IPS DF 6.9 (cell line): ENCODE data around the gene MUC12.
"Not testable (repeated sequence)": the region's sequence is repeated elsewhere in the genome, so short reads cannot be mapped to it uniquely, and the experiment has no call there.

Experiments used
- DNase-seq: peaks from one replicate; pipeline ENCODE4 v3.0.0-alpha.2; 2013; ENCODE audit warnings: low read depth, low spot score
- H3K27ac ChIP-seq: one replicate; pipeline ENCODE4 v1.5.1; 2013; ENCODE audit warnings: low read length, control low read depth
- H3K27me3 ChIP-seq: 2 replicates; pipeline ENCODE4 v1.6.1; 2013; ENCODE audit warnings: mild to moderate bottlenecking, low read length; ENCODE audit not compliant: control insufficient read depth, insufficient read depth
- H3K36me3 ChIP-seq: 2 replicates; pipeline ENCODE4 v1.6.1; 2013; ENCODE audit warnings: low read length; ENCODE audit not compliant: control insufficient read depth, insufficient read depth
- H3K4me1 ChIP-seq: 2 replicates; pipeline ENCODE4 v1.6.1; 2013; ENCODE audit warnings: low read length; ENCODE audit not compliant: control insufficient read depth, insufficient read depth
- H3K4me3 ChIP-seq: 2 replicates; pipeline ENCODE4 v1.5.1; 2013; ENCODE audit warnings: mild to moderate bottlenecking, low read length
- H3K9me3 ChIP-seq: 2 replicates; pipeline ENCODE4 v1.6.1; 2013; ENCODE audit warnings: low read length, inconsistent platforms; ENCODE audit not compliant: control insufficient read depth, insufficient read depth
- WGBS: extraction: QIAGEN DNeasy Blood & Tissue Kit; methylation state at CpG from one replicate; pipeline ENCODE4 v1.1.7; 2013; ENCODE audit warnings: mixed read lengths, missing lambda C conversion rate; ENCODE audit not compliant: insufficient read length, insufficient coverage; 5-methylcytosine and 5-hydroxymethylcytosine counted together

MUC12 gene

GRCh38 chr7:101059620-101059942 lies 90.2 kb downstream of the MUC12 start:
- Histone ChIP-seq H3K36me3 (no peaks in the 10 kb centered on the region), H3K27ac (no peak overlapping the region), H3K4me1 (no peaks in the 10 kb centered on the region), H3K27me3 (no peaks in the 10 kb centered on the region), H3K9me3 (no peaks in the 10 kb centered on the region), H3K4me3 (no peak overlapping the region)
- DNase-seq: no peak
- no CpG with 5 or more reads among the region's 9 CpGs for WGBS

DNA sequence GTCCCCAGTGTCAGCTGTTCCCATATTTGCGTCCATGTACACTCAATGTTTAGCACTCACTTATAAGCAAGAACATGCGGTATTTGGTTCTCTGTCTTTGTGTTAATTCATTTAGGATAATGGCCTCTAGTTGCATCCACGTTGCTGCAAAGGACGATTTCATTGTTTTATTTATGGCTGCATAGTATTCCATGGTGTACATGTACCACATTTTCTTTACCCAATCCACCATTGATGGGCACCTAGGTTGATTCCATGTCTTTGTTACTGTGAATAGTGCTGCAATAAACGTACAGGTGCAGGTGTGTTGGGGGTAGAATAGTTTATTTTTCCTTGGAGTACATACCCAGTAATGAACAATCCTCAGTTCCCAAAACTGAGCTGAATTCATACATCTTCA lies 91.6 kb downstream of the MUC12 start:
- Histone ChIP-seq H3K4me1 (0 out of 2 replicates have a peak, but pooled peaks cover under 1% of the 10 kb centered on the region), H3K9me3 (no peaks in the 10 kb centered on the region), H3K4me3 (no peak overlapping the region), H3K36me3 (no peaks in the 10 kb centered on the region), H3K27me3 (no peaks in the 10 kb centered on the region), H3K27ac (no peak overlapping the region)
- no peak for DNase-seq
- no CpG with 5 or more reads among the region's 5 CpGs for WGBS

DNA sequence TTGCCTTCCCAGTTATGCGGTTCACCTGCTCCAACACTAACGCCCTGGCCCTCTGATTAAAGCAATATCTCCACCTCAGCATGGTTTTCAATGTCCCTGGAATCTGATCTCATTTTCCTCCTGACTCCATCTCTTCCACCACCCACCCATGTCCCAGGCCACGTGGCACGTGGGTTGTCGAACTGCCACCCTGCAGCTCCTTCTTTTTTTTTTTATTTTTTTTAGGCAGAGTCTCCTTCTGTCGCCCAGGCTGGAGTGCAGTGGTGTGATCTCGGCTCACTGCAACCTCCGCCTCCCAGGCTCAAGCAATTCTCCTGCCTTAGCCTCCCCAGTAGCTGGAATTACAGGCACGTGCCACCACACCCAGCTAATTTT lies 94.8 kb downstream of the MUC12 start:
- no CpG with 5 or more reads among the region's 9 CpGs for WGBS
- not testable (repeated sequence) for DNase-seq, H3K4me3 ChIP-seq, H3K9me3 ChIP-seq, H3K27ac ChIP-seq, H3K36me3 ChIP-seq, H3K4me1 ChIP-seq, H3K27me3 ChIP-seq

- H3K4me1 ChIP-seq, H3K36me3 ChIP-seq, H3K27me3 ChIP-seq, H3K4me3 ChIP-seq, H3K9me3 ChIP-seq, H3K27ac ChIP-seq, DNase-seq: not testable (repeated sequence)
- no CpG with 5 or more reads among the region's 3 CpGs for WGBS
Observed at GRCh38 chr7:101065162-101065561, 95.8 kb downstream of the MUC12 start.

GRCh38 chr7:101066141-101066832 lies 96.9 kb downstream of the MUC12 start:
- Histone ChIP-seq H3K36me3 (no peaks in the 10 kb centered on the region), H3K4me3 (no peak overlapping the region), H3K9me3 (no peaks in the 10 kb centered on the region), H3K4me1 (peaks cover 7% of the 10 kb centered on the region), H3K27me3 (no peaks in the 10 kb centered on the region), H3K27ac (no peak overlapping the region)
- no peak for DNase-seq
- no CpG with 5 or more reads among the region's 15 CpGs for WGBS

GRCh38 chr7:101066833-101067177 lies 97.4 kb downstream of the MUC12 start:
- WGBS: no CpG with 5 or more reads among the region's 7 CpGs
- H3K4me1 ChIP-seq: peaks cover 7% of the 10 kb centered on the region
- no peaks in the 10 kb centered on the region for H3K27me3 ChIP-seq
- H3K36me3 ChIP-seq: no peaks in the 10 kb centered on the region
- DNase-seq: no peak
- no peak overlapping the region for H3K4me3 ChIP-seq
- H3K9me3 ChIP-seq: no peaks in the 10 kb centered on the region
- H3K27ac ChIP-seq: no peak overlapping the region

GRCh38 chr7:101068401-101068800 lies 99.0 kb downstream of the MUC12 start:
- Histone ChIP-seq H3K4me1 (peaks cover 7% of the 10 kb centered on the region), H3K9me3 (no peaks in the 10 kb centered on the region), H3K36me3 (no peaks in the 10 kb centered on the region), H3K4me3 (no peak overlapping the region), H3K27ac (no peak overlapping the region), H3K27me3 (no peaks in the 10 kb centered on the region)
- no peak for DNase-seq
- no CpG with 5 or more reads among the region's 10 CpGs for WGBS
